Activated B cell treated with CpG ODN at 0.5 μM for 24 hours (primary cell): ENCODE data around the gene PRXL2A. TPM values are rescaled to one million over a fixed set of nuclear protein-coding genes. Genes with fewer than 3 reads are reported as not detected.

Source experiments
- ATAC-seq: fragments of 200-7000 bp; cut with Tn5 transposase; one replicate; pipeline ENCODE4 v1.10.0; 2021; ENCODE audit warnings: low read depth, mild to moderate bottlenecking, moderate library complexity
- CTCF ChIA-PET: fragments of 350-600 bp; sonication (Branson Sonifier 250); formaldehyde crosslinking; loops from one replicate; lab custom pipeline; 2021; ENCODE audit warnings: antibody characterized with exemption; lab: Charles Lee
- POLR2A ChIA-PET: fragments of 350-600 bp; sonication (Branson Sonifier 250); formaldehyde crosslinking; loops from one replicate; lab custom pipeline; 2021; ENCODE audit warnings: antibody characterized with exemption; lab: Charles Lee
- DNase-seq: peaks from one replicate; pipeline ENCODE4 v3.0.0; 2022
- H3K27ac Mint-ChIP-seq: one replicate; pipeline ENCODE4 v1.8.0; 2020; ENCODE audit warnings: mixed read lengths
- H3K27me3 Mint-ChIP-seq: one replicate; pipeline ENCODE4 v1.8.0; 2021; ENCODE audit warnings: mixed read lengths
- H3K36me3 Mint-ChIP-seq: one replicate; pipeline ENCODE4 v1.8.0; 2021; ENCODE audit warnings: low read depth, mixed read lengths
- H3K4me1 Mint-ChIP-seq: one replicate; pipeline ENCODE4 v1.8.0; 2021; ENCODE audit warnings: mixed read lengths
- H3K4me3 Mint-ChIP-seq: one replicate; pipeline ENCODE4 v1.8.0; 2020; ENCODE audit warnings: mild to moderate bottlenecking, mixed read lengths
- H3K9me3 Mint-ChIP-seq: one replicate; pipeline ENCODE4 v1.8.0; 2020; ENCODE audit warnings: mixed read lengths
- CTCF ChIP-seq: fragments of 200-600 bp; IDR thresholded peaks from one replicate; pipeline ENCODE4 v1.8.0; 2022; ENCODE audit warnings: antibody characterized with exemption, mild to moderate bottlenecking
- intact Hi-C: fragments of 100-400 bp; cut with micrococcal nuclease; formaldehyde crosslinking; loops from one replicate; pipeline ENCODE4 v1.15.1; 2024
- total RNA-seq: library from RNA; stranded (reverse); gene quantifications from 2 replicates; pipeline ENCODE4 v1.2.3, GENCODE V29; 2022

The PRXL2A gene
- total RNA-seq, 1 donor from 2014 or later, result 8.5 TPM

- intact Hi-C loops, result loop anchor here (5.0 kb wide), 1 partner anchor 63 kb away; the partner anchor contains the start of gene PRXL2A
- DNase-seq, result no peak
- no peaks in the 10 kb centered on the region for H3K9me3 Mint-ChIP-seq
- no peak for TF ChIP-seq CTCF
- no peak overlapping the region for H3K4me3 Mint-ChIP-seq
- ATAC-seq, result no peak
- POLR2A ChIA-PET, result interaction anchor here (1.2 kb wide), 1 partner anchor 9 kb away, joined by 3 read pairs; no protein-coding TSS in a partner anchor
- no peaks in the 10 kb centered on the region for H3K27me3 Mint-ChIP-seq
- CTCF ChIA-PET, result interaction anchor here (0.6 kb wide), 1 partner anchor 29 kb away, joined by 3 read pairs; no protein-coding TSS in a partner anchor
- H3K36me3 Mint-ChIP-seq, result peaks cover 27% of the 10 kb centered on the region
- H3K4me1 Mint-ChIP-seq, result peaks cover 86% of the 10 kb centered on the region
- H3K27ac Mint-ChIP-seq, result no peak overlapping the region
Measured at GRCh38 chr10:80470266-80470665, 61.9 kb downstream of the PRXL2A start.

GRCh38 chr10:80471001-80471400 is 62.6 kb downstream of the PRXL2A start:
- H3K36me3 Mint-ChIP-seq, result peaks cover 27% of the 10 kb centered on the region
- H3K4me1 Mint-ChIP-seq, result peaks cover 79% of the 10 kb centered on the region
- no peaks in the 10 kb centered on the region for H3K27me3 Mint-ChIP-seq
- ATAC-seq (no peak), DNase-seq (no peak)
- no peak for TF ChIP-seq CTCF
- peak overlapping the region; percentile 90 for H3K27ac Mint-ChIP-seq
- ChIA-PET CTCF (interaction anchor here (0.6 to 1.9 kb wide), 2 partner anchors 29 to 35 kb away, joined by 3 to 8 read pairs; no protein-coding TSS in a partner anchor), POLR2A (interaction anchor here (0.6 to 2.3 kb wide), 7 partner anchors 10 to 63 kb away, joined by 3 to 10 read pairs (median 3); partner anchors contain the start of genes PRXL2A and TSPAN14)
- intact Hi-C loops, result loop anchor here (5.0 kb wide), 1 partner anchor 64 kb away; the partner anchor contains the start of gene PRXL2A
- no peak overlapping the region for H3K4me3 Mint-ChIP-seq
- no peaks in the 10 kb centered on the region for H3K9me3 Mint-ChIP-seq

GRCh38 chr10:80471715-80472233 is 63.4 kb downstream of the PRXL2A start:
- Mint-ChIP-seq H3K9me3 (no peaks in the 10 kb centered on the region), H3K4me3 (peak overlapping the region; percentile 44), H3K27ac (peak overlapping the region; percentile 90), H3K4me1 (peaks cover 71% of the 10 kb centered on the region), H3K36me3 (peaks cover 27% of the 10 kb centered on the region), H3K27me3 (no peaks in the 10 kb centered on the region)
- TF ChIP-seq CTCF, result no peak
- CTCF ChIA-PET, result interaction anchor here (1.0 to 1.9 kb wide), 3 partner anchors 26 to 89 kb away, joined by 4 to 8 read pairs (median 4); no protein-coding TSS in a partner anchor
- POLR2A ChIA-PET, result interaction anchor here (0.6 to 2.3 kb wide), 10 partner anchors 11 to 718 kb away, joined by 3 to 10 read pairs (median 3); partner anchors contain the start of genes PRXL2A and TSPAN14
- peak; percentile 54 for ATAC-seq
- no peak for DNase-seq
- intact Hi-C loops, result loop anchor here (1.0 to 5.0 kb wide), 5 partner anchors 15 to 64 kb away; partner anchors contain the start of genes PRXL2A and TSPAN14

GRCh38 chr10:80472234-80473095 is 64.1 kb downstream of the PRXL2A start:
- Mint-ChIP-seq H3K27me3 (no peaks in the 10 kb centered on the region), H3K9me3 (no peaks in the 10 kb centered on the region), H3K4me1 (peaks cover 65% of the 10 kb centered on the region), H3K36me3 (peaks cover 32% of the 10 kb centered on the region), H3K4me3 (peak overlapping the region; percentile 44), H3K27ac (peak overlapping the region; percentile 90)
- DNase-seq (no peak), ATAC-seq (peak; percentile 88)
- ChIA-PET CTCF (interaction anchor here (0.9 to 1.9 kb wide), 5 partner anchors 20 to 90 kb away, joined by 3 to 8 read pairs (median 4); no protein-coding TSS in a partner anchor), POLR2A (interaction anchor here (0.5 to 2.3 kb wide), 10 partner anchors 13 to 719 kb away, joined by 3 to 10 read pairs (median 3); partner anchors contain the start of genes PRXL2A and TSPAN14)
- no peak for TF ChIP-seq CTCF
- intact Hi-C loops, result loop anchor here (1.0 to 5.0 kb wide), 5 partner anchors 14 to 65 kb away; partner anchors contain the start of genes PRXL2A and TSPAN14
